Muscle of back (tissue), 13 donors: ENCODE measurements around the gene CCDC57. TPM values are rescaled to one million over a fixed set of nuclear protein-coding genes. Genes with fewer than 3 reads are reported as not detected.
"Not testable (repeated sequence)": the region's sequence is repeated elsewhere in the genome, so short reads cannot be mapped to it uniquely, and the experiment has no call there.

ENCODE experiments used
- DNase-seq, 3 donors: peaks; one replicate each; pipeline versions ENCODE4 v3.0.0 to v3.0.0-alpha.2; 2013
- long read RNA-seq, 9 donors: transcript quantifications; one replicate each; lab custom pipeline, GENCODE V29; 2026
- polyA plus RNA-seq, 10 donors: library from polyadenylated mRNA; unstranded; fragments of 120-200 nt; gene quantifications; one replicate each; pipeline ENCODE4 v1.2.1, GENCODE V29; 2013; ENCODE audit not compliant: insufficient read length in 10 of 10

CCDC57 gene
- 10 to 100 TPM; 15.7 to 32.8 (median 22.1) TPM for polyA plus RNA-seq
- long read RNA-seq, donor 1, partial matches to known transcripts, result 0 of 3 reads
- long read RNA-seq, donor 1, other reads (novel, unspliced or antisense), result 0 of 3 reads
- long read RNA-seq, donor 2, partial matches to known transcripts, result 0 of 2 reads
- long read RNA-seq, donor 2, other reads (novel, unspliced or antisense), result 0 of 2 reads
- long read RNA-seq, donor 3, result 0 reads
- long read RNA-seq, donor 4, partial matches to known transcripts, result 0 of 1 reads
- long read RNA-seq, donor 4, other reads (novel, unspliced or antisense), result 0 of 1 reads
- long read RNA-seq, donor 5, transcript CCDC57-219 (2 exons, 513 nt), result major isoform, 9 of 9 reads
- long read RNA-seq, donor 5, partial matches to known transcripts, result 0 of 9 reads
- long read RNA-seq, donor 5, other reads (novel, unspliced or antisense), result 0 of 9 reads
- long read RNA-seq, donor 6, transcript CCDC57-219 (2 exons, 513 nt), result major isoform, 7 of 7 reads
- long read RNA-seq, donor 6, partial matches to known transcripts, result 0 of 7 reads
- long read RNA-seq, donor 6, other reads (novel, unspliced or antisense), result 0 of 7 reads
- long read RNA-seq, donor 7, partial matches to known transcripts, result 0 of 3 reads
- long read RNA-seq, donor 7, other reads (novel, unspliced or antisense), result 0 of 3 reads
- long read RNA-seq, donor 8, partial matches to known transcripts, result 0 of 1 reads
- long read RNA-seq, donor 8, other reads (novel, unspliced or antisense), result 0 of 1 reads
- long read RNA-seq, donor 9, result 0 reads

- peak; percentile 69 to 92 (median 85) for DNase-seq
These were observed at the start of gene CCDC57 for GRCh38 chr17:82212331-82213250. Gene CCDC57 (minus strand): TSS chr17:82212842. CDS start chr17:82201944, 10,898 bp downstream.

GRCh38 chr17:82262344-82262743 lies 49.7 kb upstream of the CCDC57 start:
- DNase-seq, result no peak

- DNase-seq, result not testable (repeated sequence)
These were observed 47.6 kb upstream of the CCDC57 start for GRCh38 chr17:82259972-82260961.

- DNase-seq, result no peak
These were observed 45.9 kb upstream of the CCDC57 start for GRCh38 chr17:82258555-82258954.

- no peak for DNase-seq
These were observed 44.8 kb upstream of the CCDC57 start for GRCh38 chr17:82257473-82257872.

GRCh38 chr17:82256242-82256885 lies 43.7 kb upstream of the CCDC57 start:
- no peak for DNase-seq

GRCh38 chr17:82255402-82255972 lies 42.8 kb upstream of the CCDC57 start:
- no peak for DNase-seq

GRCh38 chr17:82254746-82255145 lies 42.1 kb upstream of the CCDC57 start:
- not testable (repeated sequence) for DNase-seq

- not testable (repeated sequence) for DNase-seq
These were observed 41.5 kb upstream of the CCDC57 start for GRCh38 chr17:82254096-82254495.

- no peak for DNase-seq
These were observed 40.5 kb upstream of the CCDC57 start for GRCh38 chr17:82253179-82253544.

GRCh38 chr17:82252511-82253178 lies 40.0 kb upstream of the CCDC57 start:
- DNase-seq, result no peak

- no peak for DNase-seq
These were observed 38.3 kb upstream of the CCDC57 start for GRCh38 chr17:82250868-82251500.

- no peak for DNase-seq
These were observed 37.4 kb upstream of the CCDC57 start for GRCh38 chr17:82249896-82250581.

- no peak for DNase-seq
These were observed 36.4 kb upstream of the CCDC57 start for GRCh38 chr17:82248815-82249674.

- no peak for DNase-seq
These were observed 35.4 kb upstream of the CCDC57 start for GRCh38 chr17:82247856-82248671.
